ENCODE results near the gene KCNK18.
"Not testable (repeated sequence)": the region's sequence is repeated elsewhere in the genome, so short reads cannot be mapped to it uniquely, and the experiment has no call there.

The KCNK18 gene

GRCh38 chr10:117170244-117170643, 27.0 kb upstream of the KCNK18 start:
- DNase-seq (ENCODE audit: low spot score): peak; percentile 20

DNA sequence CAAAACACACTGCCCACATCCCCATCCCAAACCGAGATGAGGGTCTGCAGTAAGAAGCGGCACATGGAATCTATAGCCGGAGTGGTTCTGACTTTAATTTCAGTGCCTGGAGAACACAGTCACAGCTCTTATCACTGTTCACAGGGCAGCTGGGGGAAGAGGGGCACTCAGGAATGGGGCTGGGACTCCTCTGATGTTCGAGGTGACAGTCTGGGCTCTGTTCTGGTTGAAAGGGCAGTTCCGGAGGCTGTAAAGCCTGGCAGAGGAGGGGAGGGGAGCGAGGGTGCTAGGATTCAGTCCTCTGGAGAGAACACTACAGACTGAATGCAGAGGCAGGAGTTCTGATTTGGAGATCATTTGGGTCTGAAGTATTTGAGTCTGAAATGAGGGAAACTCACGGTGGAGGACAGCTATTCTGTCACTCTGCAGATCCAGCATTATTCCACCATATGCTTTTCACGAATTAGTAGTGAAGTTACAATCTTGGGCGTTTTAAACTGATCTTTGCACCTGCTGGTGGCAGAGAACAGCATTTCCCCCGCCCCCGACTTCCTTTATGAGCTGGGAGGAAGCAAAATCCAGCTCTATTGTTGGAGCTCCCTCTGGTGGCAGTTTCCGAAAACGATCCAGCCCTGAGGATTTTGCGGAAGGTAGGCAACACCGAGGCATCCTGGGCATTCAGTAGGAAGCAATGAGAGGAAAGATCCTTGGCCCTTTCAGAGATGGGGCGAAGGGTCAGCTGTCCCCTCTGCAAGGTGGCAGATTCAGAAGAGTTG, 22.7 kb upstream of the KCNK18 start:
- DNase-seq (ENCODE audit: low spot score): peak; percentile 84

- DNase-seq (ENCODE audit: low spot score): no peak
These were observed 21.9 kb upstream of the KCNK18 start for GRCh38 chr10:117175215-117175900.

DNA sequence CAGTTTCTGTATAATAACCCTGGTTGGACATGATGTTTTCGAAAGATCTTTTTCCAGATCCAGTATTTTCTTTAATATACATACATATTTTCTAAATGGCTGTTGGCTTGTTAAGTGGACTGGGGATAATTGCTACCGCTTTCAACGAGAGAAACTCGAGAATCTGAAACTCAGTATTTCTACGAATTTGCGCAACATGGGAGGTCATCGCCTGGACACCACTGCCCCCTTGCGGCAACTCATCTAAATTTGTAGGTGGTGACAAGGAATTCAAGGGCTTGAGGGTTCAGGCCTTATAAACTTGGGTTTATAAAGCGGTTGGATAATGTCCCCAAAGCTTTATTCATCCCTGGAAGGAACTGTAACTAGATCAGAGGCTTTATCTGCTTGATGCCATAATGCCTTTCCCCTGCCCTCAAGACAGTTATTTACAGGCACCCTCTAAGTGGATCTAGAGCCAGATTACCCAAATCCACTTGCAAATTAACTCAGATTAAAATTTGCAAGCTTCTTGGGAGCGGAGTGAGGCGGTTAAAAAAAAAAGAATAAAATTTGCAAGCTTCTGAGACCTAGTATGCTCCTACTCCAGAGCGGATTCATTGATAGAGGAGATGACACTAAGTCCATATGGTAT, 21.3 kb upstream of the KCNK18 start:
- peak; percentile 81 for DNase-seq (ENCODE audit: low spot score)

DNA sequence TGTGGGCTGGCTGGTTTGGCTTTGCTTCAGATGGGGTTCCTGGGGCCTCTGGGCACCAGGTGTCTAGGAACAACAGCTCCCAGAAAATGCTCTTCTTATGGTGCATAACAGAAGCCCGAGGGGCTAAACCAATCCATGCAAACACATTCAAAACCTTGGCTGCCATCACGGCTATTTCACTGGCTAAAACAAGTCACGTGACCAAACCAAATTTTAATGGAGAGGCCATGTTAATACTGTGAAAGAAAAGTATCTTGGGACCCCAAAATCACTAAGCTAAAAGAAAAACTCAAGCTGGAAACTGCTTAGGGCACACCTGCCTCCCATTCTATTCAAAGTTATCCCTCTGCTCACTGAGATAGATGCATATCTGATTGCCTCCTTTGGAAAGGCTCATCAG, 19.1 kb upstream of the KCNK18 start:
- DNase-seq (ENCODE audit: low spot score): no peak

- DNase-seq (ENCODE audit: low spot score): no peak
These were observed 13.0 kb upstream of the KCNK18 start for GRCh38 chr10:117184296-117184695.

GRCh38 chr10:117184821-117185220, 12.5 kb upstream of the KCNK18 start:
- DNase-seq (ENCODE audit: low spot score): no peak

GRCh38 chr10:117185817-117186216, 11.5 kb upstream of the KCNK18 start:
- not testable (repeated sequence) for DNase-seq (ENCODE audit: low spot score)

DNA sequence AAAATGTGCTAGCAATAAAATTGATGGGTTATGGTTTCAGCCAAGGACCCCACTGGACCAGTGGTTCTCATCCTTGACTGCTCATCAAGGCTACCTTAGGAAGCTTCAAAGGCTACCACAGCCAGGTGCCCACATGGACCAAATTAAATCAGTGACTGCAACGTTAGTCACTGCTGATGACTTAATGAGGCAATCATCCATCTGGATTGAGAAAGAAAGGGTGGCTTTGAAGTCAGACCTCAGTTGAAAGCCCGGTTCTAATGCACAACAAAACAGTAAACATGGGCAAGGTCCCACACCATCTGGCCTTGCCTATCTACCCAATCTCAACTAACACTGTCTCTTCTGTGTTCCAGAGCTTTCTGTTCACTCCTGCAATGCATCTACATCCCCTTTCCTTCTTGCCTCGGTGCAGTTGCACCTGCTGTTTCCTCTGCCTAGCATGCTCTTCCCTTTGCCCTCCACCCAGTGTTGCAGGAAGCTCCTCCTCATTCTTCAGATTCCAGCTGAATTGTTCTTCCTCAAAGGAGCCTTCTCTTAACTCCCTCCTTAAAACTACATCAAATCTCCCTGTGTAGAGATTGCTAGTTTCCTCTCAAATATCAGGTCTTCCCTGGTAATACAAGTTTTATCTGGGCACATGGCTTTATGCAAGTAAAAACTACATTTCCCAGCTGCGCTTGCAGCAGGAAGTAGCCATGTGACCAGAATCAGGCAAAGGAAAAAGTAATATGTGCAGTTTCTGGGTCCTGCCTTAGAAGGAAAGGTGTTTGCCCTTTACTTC, 10.3 kb upstream of the KCNK18 start:
- DNase-seq (ENCODE audit: low spot score): peak; percentile 72

DNA sequence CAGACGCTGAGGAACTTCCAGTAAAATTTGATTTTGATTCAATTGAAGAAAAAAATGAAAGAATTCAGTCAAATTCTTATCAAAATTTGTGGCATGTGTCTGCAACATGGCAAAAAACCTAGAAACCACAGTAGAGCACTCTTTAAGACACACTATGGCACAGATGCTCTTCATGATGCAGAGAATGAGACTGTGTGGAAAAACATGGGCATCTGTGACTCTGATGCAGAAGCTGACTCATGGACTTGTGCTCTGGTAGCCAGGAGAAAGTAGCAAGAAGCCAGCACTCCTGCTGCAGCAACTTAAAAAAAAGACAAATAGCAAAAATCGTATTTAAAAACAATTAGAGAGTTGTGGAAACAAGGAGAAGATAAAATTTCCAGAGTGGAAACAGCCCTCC, 8.9 kb upstream of the KCNK18 start:
- DNase-seq (ENCODE audit: low spot score): peak; percentile 31

GRCh38 chr10:117189557-117189956, 7.7 kb upstream of the KCNK18 start:
- no peak for DNase-seq (ENCODE audit: low spot score)

- no peak for DNase-seq (ENCODE audit: low spot score)
These were observed 799 bp downstream of the KCNK18 start for GRCh38 chr10:117198088-117198487.

GRCh38 chr10:117201826-117202225, 4.5 kb downstream of the KCNK18 start:
- DNase-seq (ENCODE audit: low spot score): no peak

- no peak for DNase-seq (ENCODE audit: low spot score)
These were observed 7.0 kb downstream of the KCNK18 start for GRCh38 chr10:117204316-117204715.

DNA sequence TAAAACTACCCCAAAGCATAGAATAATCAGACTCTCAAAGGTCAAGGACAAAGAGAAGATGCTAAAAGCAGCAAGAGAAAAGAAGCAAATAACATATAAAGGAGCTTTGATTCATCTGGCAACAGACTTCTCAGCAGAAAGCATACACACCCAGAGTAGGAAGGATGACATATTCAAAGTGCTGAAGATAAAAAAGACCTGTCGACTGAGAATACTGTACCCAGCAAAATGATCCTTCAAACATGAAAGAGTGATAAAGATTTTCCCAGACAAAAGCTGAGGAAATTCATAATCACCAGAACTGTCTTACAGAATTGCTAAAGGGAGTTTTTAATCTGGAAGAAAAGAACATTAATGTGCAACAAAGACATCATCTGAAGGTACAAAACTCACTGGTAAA, 14.9 kb downstream of the KCNK18 start:
- DNase-seq (ENCODE audit: low spot score): no peak

DNA sequence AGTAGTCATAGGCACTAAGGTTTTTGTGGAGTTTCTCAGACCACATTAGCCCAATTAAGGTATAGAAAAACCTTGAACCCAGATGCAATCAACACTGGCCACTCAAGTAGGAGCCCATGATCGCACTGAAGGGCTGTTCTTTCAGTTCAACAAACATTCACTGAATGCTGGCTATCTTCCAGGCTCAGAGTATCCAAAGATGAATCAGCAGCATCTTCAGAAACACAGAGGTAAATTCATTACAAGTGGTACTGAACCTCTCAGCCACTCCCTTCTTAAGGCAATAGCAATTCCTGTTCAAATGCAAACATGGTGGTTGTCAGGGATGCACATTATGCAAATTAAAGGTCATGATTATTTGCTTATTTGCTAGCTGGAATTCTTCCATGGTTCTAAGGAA, 17.1 kb downstream of the KCNK18 start:
- DNase-seq (ENCODE audit: low spot score): peak; percentile 19

- DNase-seq (ENCODE audit: low spot score): no peak
These were observed 17.8 kb downstream of the KCNK18 start for GRCh38 chr10:117215079-117215478.

DNA sequence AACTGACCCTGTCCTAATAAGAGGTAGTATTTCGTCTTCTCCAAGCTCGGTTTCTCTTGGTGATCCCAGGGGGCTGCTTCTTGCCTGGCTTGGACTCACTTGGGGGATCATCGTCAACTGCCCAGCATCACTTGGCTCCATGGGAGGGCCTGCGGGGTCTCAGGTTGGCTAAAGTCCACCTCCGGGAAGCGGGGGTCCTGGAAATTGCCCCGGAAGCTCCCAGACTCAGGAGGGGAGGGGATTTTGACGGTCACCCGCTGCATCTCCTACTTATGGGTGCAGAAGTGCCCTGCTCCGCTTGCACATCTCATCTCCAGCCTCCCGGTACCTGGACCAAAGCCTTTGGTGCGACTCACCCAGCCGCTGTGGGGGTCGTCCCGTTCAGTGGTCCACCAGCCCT, 18.7 kb downstream of the KCNK18 start:
- no peak for DNase-seq (ENCODE audit: low spot score)

DNA sequence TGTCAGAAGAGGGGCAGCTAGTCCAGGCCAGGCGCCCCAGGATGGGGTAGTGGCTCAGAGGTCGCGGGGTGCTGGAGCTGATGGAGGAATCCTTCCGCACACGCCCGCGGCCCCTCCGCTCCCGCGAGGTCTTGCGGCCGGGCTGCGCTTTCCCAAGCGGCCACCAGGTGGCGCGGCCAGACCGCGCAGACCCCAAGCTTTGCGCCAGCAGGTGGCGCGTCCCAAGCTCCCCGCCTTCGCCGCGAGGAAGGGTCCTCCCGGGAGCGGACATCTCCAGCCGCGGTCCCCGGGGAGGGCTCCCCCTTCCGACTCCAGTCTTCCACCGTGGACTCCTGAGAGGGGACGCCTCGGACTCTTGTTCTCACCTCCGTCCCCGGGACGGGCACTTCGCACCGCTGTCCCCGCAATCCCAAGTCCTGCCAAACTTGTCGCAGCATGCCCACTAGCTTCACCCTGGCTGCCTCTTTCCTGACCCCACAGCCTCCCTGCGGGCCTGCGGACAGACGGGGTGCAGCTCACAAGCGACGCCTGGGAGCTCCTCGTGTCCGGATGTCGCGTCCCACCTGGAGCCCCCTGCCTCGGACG, 19.4 kb downstream of the KCNK18 start:
- DNase-seq (ENCODE audit: low spot score): peak; percentile 63

GRCh38 chr10:117217196-117217761, 20.0 kb downstream of the KCNK18 start:
- no peak for DNase-seq (ENCODE audit: low spot score)

DNA sequence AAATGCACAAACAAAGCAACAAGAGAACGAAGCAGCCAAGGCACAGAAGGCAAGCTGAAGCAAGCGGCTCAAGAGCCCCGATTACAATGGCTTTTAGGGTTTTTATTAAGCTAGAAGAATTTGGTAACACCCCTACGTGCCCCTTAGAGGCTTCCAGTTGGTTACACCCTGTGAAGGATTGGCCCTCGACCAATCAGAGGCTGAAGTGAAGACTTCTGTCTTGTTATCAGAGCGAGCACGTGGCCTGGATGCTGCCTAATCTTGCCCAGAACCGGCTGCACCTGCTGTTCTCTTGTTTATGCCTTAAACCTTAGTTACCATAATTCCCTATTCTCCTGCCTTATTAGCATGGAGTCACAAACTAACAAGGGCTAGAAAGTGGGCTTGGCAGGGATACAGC, 21.4 kb downstream of the KCNK18 start:
- DNase-seq (ENCODE audit: low spot score): no peak
